ENCODE data around the gene PPP1R3D.
"Not testable (repeated sequence)": the region's sequence is repeated elsewhere in the genome, so short reads cannot be mapped to it uniquely, and the experiment has no call there.

PPP1R3D gene

DNA sequence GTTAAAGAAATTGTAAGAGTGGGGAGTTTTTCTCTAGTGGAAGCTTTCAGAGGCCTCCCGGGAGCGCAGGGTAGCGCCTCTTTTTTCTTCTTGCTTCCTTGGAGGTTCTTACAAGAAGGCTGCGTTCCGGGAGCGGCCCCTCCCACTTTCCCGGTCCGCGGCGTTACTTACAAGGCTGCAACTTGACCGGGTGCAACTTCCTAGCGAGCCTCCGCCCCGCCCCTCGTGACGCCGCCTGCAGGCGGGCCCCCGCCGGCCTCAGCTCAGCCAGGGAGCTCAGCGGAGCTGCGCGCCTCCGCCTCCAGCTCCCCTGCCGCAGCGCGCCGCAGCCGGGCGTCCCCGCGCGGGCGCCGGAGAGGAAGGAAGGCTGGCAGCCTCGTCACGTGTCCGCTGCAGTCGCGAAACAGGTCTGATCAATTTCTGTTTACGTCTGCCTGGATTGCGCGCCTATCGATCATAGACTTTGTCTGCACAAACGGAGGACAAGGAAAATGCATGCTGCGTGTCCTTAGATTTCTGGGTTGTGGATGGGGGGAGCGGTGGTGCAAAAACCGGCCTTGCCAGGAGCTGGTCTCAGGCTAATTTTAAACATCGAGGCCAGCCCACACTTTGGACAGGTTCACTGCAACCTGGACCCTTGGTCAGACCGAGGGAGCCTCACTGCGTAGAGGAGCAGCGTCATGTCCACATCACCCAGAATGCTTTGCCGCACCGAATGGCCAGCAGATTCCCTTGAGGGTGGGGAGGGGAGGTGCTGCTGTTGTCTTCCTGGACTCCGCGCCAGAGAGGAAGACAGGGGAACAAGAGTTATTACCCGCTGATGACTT is at the start of gene PPP1R3D, which contains the start of gene FAM217B:
PPP1R3D (minus strand) TSS at position 177 of the 827 bp plus-strand sequence. CDS start 374 bp downstream, outside the sequence.
FAM217B (plus strand) TSS at position 261 of the 827 bp plus-strand sequence. CDS start 3,555 bp downstream, outside the sequence.
- DNase-seq (ENCODE audit: low read depth), result peak; percentile 82

DNA sequence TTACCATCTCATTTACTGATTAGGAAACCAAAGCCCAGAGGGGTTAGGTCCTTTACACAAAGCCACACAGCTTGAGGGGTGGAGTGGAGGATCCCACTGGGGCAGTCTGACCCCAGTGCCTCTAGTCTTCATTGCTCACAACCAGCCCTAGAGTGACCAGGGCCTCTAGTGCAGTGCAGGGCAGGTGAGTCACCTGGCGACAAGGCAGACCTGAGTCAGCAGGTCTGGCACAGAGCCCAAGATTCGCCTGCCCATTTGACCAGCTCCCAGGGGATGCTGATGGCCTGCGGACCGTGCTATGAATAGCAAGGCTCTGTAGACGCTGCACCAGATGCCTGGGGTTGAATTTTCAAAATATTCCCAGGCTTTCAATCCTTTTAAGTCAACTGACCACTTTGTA is 48.0 kb upstream of the PPP1R3D start:
- no peak for DNase-seq (ENCODE audit: low read depth)

- DNase-seq (ENCODE audit: low read depth), result no peak
Observed at GRCh38 chr20:59987135-59987534, 47.0 kb upstream of the PPP1R3D start.

DNA sequence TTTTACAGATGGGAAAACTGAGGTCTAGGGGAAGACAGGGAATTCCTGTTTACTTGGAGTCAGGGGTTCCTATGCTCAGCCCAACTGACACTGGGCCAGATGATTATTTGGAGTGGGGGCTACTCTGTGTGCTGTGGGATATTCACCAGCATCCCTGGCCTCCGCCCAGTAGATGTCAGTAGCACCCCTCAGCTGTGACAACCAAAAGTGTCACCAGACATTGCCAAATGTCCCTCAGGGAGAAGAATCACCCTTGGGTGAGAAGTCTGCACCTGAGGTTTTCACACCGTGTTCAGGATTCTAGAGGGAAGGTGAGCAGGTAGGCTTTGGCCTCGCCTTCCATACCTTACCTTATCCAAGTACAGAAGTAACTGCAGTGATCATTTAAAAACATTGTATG is 45.8 kb upstream of the PPP1R3D start:
- DNase-seq (ENCODE audit: low read depth), result no peak

- no peak for DNase-seq (ENCODE audit: low read depth)
Observed at GRCh38 chr20:59985164-59985563, 45.1 kb upstream of the PPP1R3D start.

- no peak for DNase-seq (ENCODE audit: low read depth)
Observed at GRCh38 chr20:59984541-59984940, 44.4 kb upstream of the PPP1R3D start.

DNA sequence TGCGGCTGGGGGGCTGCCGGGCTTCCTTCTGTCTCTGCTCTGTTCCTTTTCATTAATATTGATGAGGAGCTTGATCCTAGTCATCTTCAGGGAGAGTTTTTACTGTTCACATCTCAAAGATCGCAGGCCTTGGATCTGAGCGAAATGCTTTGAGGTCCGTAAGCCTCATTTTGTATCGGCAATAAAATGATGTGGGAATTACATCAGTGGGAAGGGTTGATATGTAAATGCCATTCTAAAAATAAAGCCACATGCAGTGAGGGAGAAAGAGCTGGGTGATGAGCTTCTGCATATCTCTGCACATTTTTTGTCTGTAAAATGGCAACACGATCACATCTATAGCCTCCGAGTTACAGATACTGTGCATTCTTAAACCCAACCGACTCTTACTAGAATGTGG is 43.0 kb upstream of the PPP1R3D start:
- no peak for DNase-seq (ENCODE audit: low read depth)

GRCh38 chr20:59977086-59977485 is 37.0 kb upstream of the PPP1R3D start:
- no peak for DNase-seq (ENCODE audit: low read depth)

DNA sequence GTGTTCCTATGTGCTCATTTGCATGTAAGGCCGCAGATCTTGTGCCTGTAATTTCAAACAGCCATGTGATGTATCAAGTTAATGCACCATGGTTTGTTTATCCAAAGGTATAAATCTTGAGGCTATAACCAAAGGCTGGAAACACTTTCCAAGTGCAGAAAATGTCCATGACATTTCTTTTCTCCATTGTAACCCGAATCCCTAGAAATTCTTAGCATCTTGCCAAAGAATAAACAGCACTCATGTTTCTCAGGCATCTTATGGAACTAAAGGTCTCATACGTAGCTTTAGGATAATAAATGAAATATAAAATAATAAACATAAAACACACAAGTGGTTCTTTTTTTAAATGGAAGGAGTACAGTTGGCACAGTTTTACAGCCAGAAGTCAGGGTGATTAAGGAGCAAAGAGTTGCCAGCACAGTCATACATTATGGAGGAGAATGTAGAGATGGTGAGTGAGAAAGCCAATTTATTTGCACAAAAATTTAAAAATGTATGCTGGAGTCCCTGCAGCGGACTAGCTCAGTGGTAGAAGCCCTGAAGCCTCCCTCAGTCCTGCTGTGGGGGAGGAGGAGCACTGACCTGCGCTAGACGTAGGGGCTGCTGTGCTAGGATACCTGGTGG is 36.2 kb upstream of the PPP1R3D start:
- no peak for DNase-seq (ENCODE audit: low read depth)

- DNase-seq (ENCODE audit: low read depth), result no peak
Observed at GRCh38 chr20:59972037-59972801, 32.1 kb upstream of the PPP1R3D start.

- DNase-seq (ENCODE audit: low read depth), result no peak
Observed at GRCh38 chr20:59971428-59971827, 31.3 kb upstream of the PPP1R3D start.

DNA sequence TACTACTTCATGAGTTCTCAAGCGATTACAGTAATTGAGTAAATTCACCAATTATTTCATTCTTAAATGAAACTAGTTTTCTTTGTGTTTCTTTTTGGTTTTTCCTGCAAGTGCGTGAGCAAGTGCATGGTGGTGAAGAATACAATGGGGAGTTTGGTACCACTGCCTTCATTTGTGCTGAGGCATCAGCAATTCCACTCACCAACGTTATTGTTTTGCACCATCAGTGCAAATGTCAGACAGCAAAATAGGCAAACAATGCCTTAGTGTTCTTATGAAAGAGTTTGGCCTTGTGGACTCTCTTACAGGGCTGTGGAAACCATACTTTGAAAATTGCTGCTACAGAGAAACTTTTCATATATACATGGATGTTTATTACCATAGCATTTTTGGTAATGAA is 26.3 kb upstream of the PPP1R3D start:
- DNase-seq (ENCODE audit: low read depth), result no peak

GRCh38 chr20:59962155-59962554 is 22.1 kb upstream of the PPP1R3D start:
- no peak for DNase-seq (ENCODE audit: low read depth)

- DNase-seq (ENCODE audit: low read depth), result no peak
Observed at GRCh38 chr20:59961423-59961822, 21.3 kb upstream of the PPP1R3D start.

- DNase-seq (ENCODE audit: low read depth), result no peak
Observed at GRCh38 chr20:59958626-59959025, 18.5 kb upstream of the PPP1R3D start.

DNA sequence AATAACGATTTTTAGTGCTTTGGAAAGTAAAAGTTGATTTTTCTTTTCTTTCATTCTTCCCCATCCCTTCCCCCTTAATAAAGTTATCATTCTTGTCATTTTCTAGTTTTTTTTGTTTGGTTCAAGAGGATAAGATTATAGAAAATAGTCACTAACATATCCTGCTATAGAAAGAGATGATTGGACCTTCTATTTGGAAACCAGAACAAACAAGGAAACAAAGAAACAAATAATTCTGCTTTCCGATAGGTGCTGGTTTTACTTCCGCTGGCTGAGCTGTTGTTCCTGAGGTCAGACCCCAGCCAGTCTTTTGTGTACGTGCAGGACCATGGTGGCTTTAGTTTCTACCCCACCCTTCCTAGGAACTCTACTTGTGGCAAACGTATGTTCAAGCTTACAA is 18.0 kb upstream of the PPP1R3D start, which contains the start of gene CDH26:
CDH26 (plus strand) TSS at position 301 of the 400 bp plus-strand sequence. CDS start 304 bp downstream, outside the sequence.
- no peak for DNase-seq (ENCODE audit: low read depth)

GRCh38 chr20:59957568-59957967 is 17.5 kb upstream of the PPP1R3D start:
- not testable (repeated sequence) for DNase-seq (ENCODE audit: low read depth)

DNA sequence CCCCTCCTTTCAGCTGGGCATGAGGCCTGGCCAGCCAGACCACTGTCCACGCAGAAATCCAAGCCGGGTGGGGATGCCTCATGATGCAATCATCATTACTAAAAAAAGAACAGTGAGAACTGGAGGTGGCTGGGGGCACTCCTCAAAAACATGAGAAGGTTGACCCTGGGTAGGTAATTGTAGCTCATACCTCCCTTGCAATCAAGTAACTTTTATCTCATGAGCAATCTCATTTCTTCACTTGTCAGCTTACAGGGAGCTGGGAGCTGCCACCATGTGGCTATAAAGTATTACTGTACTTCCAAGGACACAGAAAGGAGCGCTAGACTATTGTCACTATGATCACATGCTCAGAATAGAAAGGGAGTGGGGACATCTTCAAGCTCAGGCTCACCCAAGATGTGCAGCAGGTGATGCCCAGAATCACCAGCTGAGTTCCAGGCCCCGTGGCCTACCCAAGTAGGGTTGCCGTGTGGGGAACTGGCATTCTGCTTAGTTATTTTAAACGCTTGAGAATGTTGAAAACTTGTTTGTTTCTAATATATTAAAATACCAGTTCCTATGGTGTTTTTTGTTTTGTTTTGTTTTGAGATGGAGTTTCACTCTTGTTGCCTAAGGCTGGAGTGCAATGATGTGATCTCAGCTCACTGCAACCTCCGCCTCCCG is 15.2 kb upstream of the PPP1R3D start:
- no peak for DNase-seq (ENCODE audit: low read depth)

- no peak for DNase-seq (ENCODE audit: low read depth)
Observed at GRCh38 chr20:59954718-59955117, 14.6 kb upstream of the PPP1R3D start.

GRCh38 chr20:59949911-59950310 is 9.8 kb upstream of the PPP1R3D start:
- no peak for DNase-seq (ENCODE audit: low read depth)

GRCh38 chr20:59948828-59949720 is 9.0 kb upstream of the PPP1R3D start:
- DNase-seq (ENCODE audit: low read depth), result no peak

Measured in stimulated activated CD8-positive, alpha-beta memory T cell treated with anti-CD3 and anti-CD28 coated beads, Interleukin-12 subunit alpha, Interleukin-12 subunit beta, amount 100 ng/mL, for 4 hours (primary cell).